RWPE1 (cell line): Measurements from ENCODE around the gene PLCH2.

Experiments
- CTCF ChIA-PET: fragments of 350-600 bp; sonication (Branson Sonifier 250); formaldehyde crosslinking; extraction: SDS; loops from one replicate; lab custom pipeline; 2021; lab: Yijun Ruan, JAX
- POLR2A ChIA-PET: fragments of 400-600 bp; formaldehyde crosslinking; extraction: SDS; loops from one replicate; lab custom pipeline; 2020; ENCODE audit warnings: antibody characterized with exemption; ENCODE audit not compliant: low non-redundant PET; lab: Yijun Ruan, JAX
- DNase-seq: peaks from one replicate; pipeline ENCODE4 v3.0.0; 2012; ENCODE audit warnings: low spot score
- H3K27ac ChIP-seq: fragments of 450-650 bp; 2 replicates; pipeline ENCODE4 v1.5.1; 2017
- CTCF ChIP-seq: fragments of 450-650 bp; conservative IDR thresholded peaks from 2 replicates; pipeline ENCODE4 v1.5.1; 2017; ENCODE audit warnings: low read depth, mild to moderate bottlenecking

Gene PLCH2

GRCh38 chr1:2475571-2475970 is 518 bp upstream of the PLCH2 start:
- no peak for DNase-seq
- H3K27ac ChIP-seq: peak overlapping the region; percentile 57
- no peak for TF ChIP-seq CTCF
- ChIA-PET POLR2A (no interaction called here), CTCF (no interaction called here)

- H3K27ac ChIP-seq: peak overlapping the region; percentile 57
- ChIA-PET CTCF (no interaction called here), POLR2A (no interaction called here)
- no peak for TF ChIP-seq CTCF
- DNase-seq: no peak
Observed at GRCh38 chr1:2477309-2477708, 1.2 kb downstream of the PLCH2 start.

- ChIA-PET POLR2A (no interaction called here), CTCF (interaction anchor here (0.6 kb wide), 1 partner anchor 84 kb away, joined by 4 read pairs; no protein-coding TSS in a partner anchor)
- no peak for TF ChIP-seq CTCF
- peak overlapping the region; percentile 57 for H3K27ac ChIP-seq
- DNase-seq: no peak
Observed at GRCh38 chr1:2477791-2478499, 1.9 kb downstream of the PLCH2 start.

- ChIA-PET CTCF (no interaction called here), POLR2A (no interaction called here)
- peak overlapping the region; percentile 78 for H3K27ac ChIP-seq
Observed at GRCh38 chr1:2479186-2479585, 3.1 kb downstream of the PLCH2 start.

GRCh38 chr1:2479618-2480017 is 3.5 kb downstream of the PLCH2 start:
- CTCF ChIA-PET: interaction anchor here (0.5 kb wide), 1 partner anchor 9 kb away, joined by 3 read pairs; no protein-coding TSS in a partner anchor
- peak overlapping the region; percentile 78 for H3K27ac ChIP-seq
- POLR2A ChIA-PET: no interaction called here
- no peak for DNase-seq
- TF ChIP-seq CTCF: no peak

More at GRCh38 chr1:2479186-2479585, 3.1 kb downstream of the PLCH2 start:
- TF ChIP-seq CTCF: no peak
- no peak for DNase-seq

- ChIA-PET CTCF (interaction anchor here (0.6 to 0.7 kb wide), 2 partner anchors 74 to 91 kb away, joined by 3 to 8 read pairs; no protein-coding TSS in a partner anchor), POLR2A (no interaction called here)
- TF ChIP-seq CTCF: no peak
- no peak for DNase-seq
- peak overlapping the region; percentile 78 for H3K27ac ChIP-seq
Observed at GRCh38 chr1:2480236-2480985, 4.3 kb downstream of the PLCH2 start.
